ENCODE measurements around the gene LRRC32.

DNA sequence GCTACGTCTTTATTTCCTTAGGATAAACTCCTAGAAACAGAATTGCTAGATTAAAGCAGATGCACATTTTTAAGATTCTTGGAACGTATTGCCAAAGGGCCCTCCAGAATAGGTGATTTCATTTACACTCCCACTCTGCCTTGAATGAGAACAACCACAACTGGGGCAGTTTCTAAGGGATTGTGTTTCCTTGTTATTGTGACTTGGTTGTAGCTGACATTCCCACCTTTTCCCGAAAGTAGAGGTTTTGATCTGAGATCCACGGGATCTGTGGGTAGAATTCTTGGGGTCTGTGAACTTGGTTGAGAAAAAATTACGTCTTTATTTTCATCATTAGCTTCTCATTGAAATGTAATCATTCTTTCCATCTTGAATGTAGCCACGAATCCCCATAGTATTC is 21.5 kb downstream of the LRRC32 start:
- TF ChIP-seq CTCF (IDR thresholded peaks at IDR 0.05) (no peak), POLR2AphosphoS5 (IDR thresholded peaks at IDR 0.05; ENCODE audit: low read depth, low read length) (no peak)

Data from Panc1 (cell line).